Retina (tissue), 1 donor: Measurements from ENCODE around the gene SEC24A.
"Not testable (repeated sequence)": the region's sequence is repeated elsewhere in the genome, so short reads cannot be mapped to it uniquely, and the experiment has no call there.

Experiments used
- DNase-seq: peaks from one replicate; pipeline ENCODE4 v3.0.0-alpha.2; 2016

Gene SEC24A

GRCh38 chr5:134758504-134759341, 110.1 kb downstream of the SEC24A start, which contains the start of gene DDX46:
Gene DDX46, plus strand, starts transcription at chr5:134758779. Its CDS starts 160 bp downstream, at chr5:134758939.
- peak; percentile 98 for DNase-seq

- not testable (repeated sequence) for DNase-seq
Measured at GRCh38 chr5:134767528-134768291, 119.1 kb downstream of the SEC24A start.

GRCh38 chr5:134769206-134769605, 120.6 kb downstream of the SEC24A start:
- no peak for DNase-seq

GRCh38 chr5:134772461-134773125, 124.0 kb downstream of the SEC24A start:
- no peak for DNase-seq

- DNase-seq = no peak
Measured at GRCh38 chr5:134777366-134777765, 128.8 kb downstream of the SEC24A start.
